ENCODE data around the gene NCOA3. TPM values are rescaled to one million over a fixed set of nuclear protein-coding genes. Genes with fewer than 3 reads are reported as not detected.

The NCOA3 gene
- total RNA-seq, 1 donor from 2014 or later = 23.8 TPM

- H3K4me1 ChIP-seq = peaks cover 5% of the 10 kb centered on the region
- H3K4me3 ChIP-seq = no peak overlapping the region
- intact Hi-C loops (cut with micrococcal nuclease) = no loop called here
- no peak overlapping the region for H3K27ac ChIP-seq (replicated peaks)
- no peak for DNase-seq
- peaks cover 10% of the 10 kb centered on the region for H3K36me3 ChIP-seq
- no peaks in the 10 kb centered on the region for H3K9me3 ChIP-seq (replicated peaks)
- TF ChIP-seq CTCF (IDR thresholded peaks at IDR 0.05; ENCODE audit: borderline replicate concordance) = no peak
- no peaks in the 10 kb centered on the region for H3K27me3 ChIP-seq (ENCODE audit: low read depth)
Observed at GRCh38 chr20:47670913-47671312, 169.2 kb downstream of the NCOA3 start.

- DNase-seq = no peak
- TF ChIP-seq CTCF (IDR thresholded peaks at IDR 0.05; ENCODE audit: borderline replicate concordance) = no peak
Observed at GRCh38 chr20:47672166-47672565, 170.5 kb downstream of the NCOA3 start.

GRCh38 chr20:47672886-47673670 lies 171.4 kb downstream of the NCOA3 start:
- Histone ChIP-seq H3K4me3 (no peak overlapping the region), H3K36me3 (peaks cover 23% of the 10 kb centered on the region), H3K9me3 (replicated peaks) (no peaks in the 10 kb centered on the region), H3K27me3 (ENCODE audit: low read depth) (no peaks in the 10 kb centered on the region), H3K27ac (replicated peaks) (no peak overlapping the region), H3K4me1 (no peaks in the 10 kb centered on the region)
- intact Hi-C loops (cut with micrococcal nuclease) = no loop called here
- DNase-seq = no peak
- TF ChIP-seq CTCF (IDR thresholded peaks at IDR 0.05; ENCODE audit: borderline replicate concordance) = no peak

More at GRCh38 chr20:47672166-47672565, 170.5 kb downstream of the NCOA3 start:
- Histone ChIP-seq H3K27ac (replicated peaks) (no peak overlapping the region), H3K36me3 (peaks cover 22% of the 10 kb centered on the region), H3K9me3 (replicated peaks) (no peaks in the 10 kb centered on the region), H3K4me3 (no peak overlapping the region), H3K27me3 (ENCODE audit: low read depth) (no peaks in the 10 kb centered on the region), H3K4me1 (peaks cover 3% of the 10 kb centered on the region)
- intact Hi-C loops (cut with micrococcal nuclease) = no loop called here

- no peaks in the 10 kb centered on the region for H3K9me3 ChIP-seq (replicated peaks)
- H3K4me3 ChIP-seq = no peak overlapping the region
- no peak overlapping the region for H3K27ac ChIP-seq (replicated peaks)
- intact Hi-C loops (cut with micrococcal nuclease) = no loop called here
- no peak for DNase-seq
- H3K36me3 ChIP-seq = peaks cover 23% of the 10 kb centered on the region
- TF ChIP-seq CTCF (IDR thresholded peaks at IDR 0.05; ENCODE audit: borderline replicate concordance) = no peak
- H3K27me3 ChIP-seq (ENCODE audit: low read depth) = no peaks in the 10 kb centered on the region
- peaks cover 5% of the 10 kb centered on the region for H3K4me1 ChIP-seq
Observed at GRCh38 chr20:47673671-47673955, 171.9 kb downstream of the NCOA3 start.

DNA sequence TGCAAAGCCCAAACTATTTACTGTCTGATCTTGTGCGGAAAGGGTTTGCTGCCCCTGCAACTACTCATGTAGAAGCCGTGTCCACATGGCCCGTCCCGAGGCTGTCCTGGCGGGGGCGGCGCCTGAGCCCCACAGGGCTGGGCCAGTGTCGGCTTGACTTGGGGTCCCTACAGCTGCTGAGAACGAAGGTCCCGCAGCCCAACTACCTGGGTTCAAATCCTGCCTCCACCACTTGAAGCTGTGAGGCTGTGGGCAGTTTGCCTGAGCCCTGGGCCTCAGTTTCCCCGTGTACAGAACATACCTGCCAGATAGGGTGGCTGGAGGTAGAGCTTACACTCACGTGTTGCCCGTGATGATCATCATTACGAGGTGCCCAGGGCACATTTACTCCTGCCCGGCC lies 172.5 kb downstream of the NCOA3 start:
- H3K4me1 ChIP-seq = peaks cover 7% of the 10 kb centered on the region
- no peak overlapping the region for H3K4me3 ChIP-seq
- intact Hi-C loops (cut with micrococcal nuclease) = no loop called here
- H3K9me3 ChIP-seq (replicated peaks) = no peaks in the 10 kb centered on the region
- H3K36me3 ChIP-seq = peaks cover 23% of the 10 kb centered on the region
- no peak for TF ChIP-seq CTCF (IDR thresholded peaks at IDR 0.05; ENCODE audit: borderline replicate concordance)
- no peaks in the 10 kb centered on the region for H3K27me3 ChIP-seq (ENCODE audit: low read depth)
- no peak for DNase-seq
- no peak overlapping the region for H3K27ac ChIP-seq (replicated peaks)

All from left ventricle myocardium inferior (tissue), 1 donor.